A673 (cell line): ENCODE measurements around the gene CHTF18.

Experiments used
- EZH2 ChIP-seq: fragments of 200-600 bp; sonication (generic); IDR thresholded peaks from 2 replicates; pipeline ENCODE4 v1.6.1; 2017; ENCODE audit warnings: borderline replicate concordance, low read depth, mild to moderate bottlenecking, mixed read lengths, antibody characterized with exemption, low read length; ENCODE audit not compliant: poor library complexity, severe bottlenecking
- TF ChIP-seq, protein P1 (sequence below): fragments of 300-800, 200-600 bp; sonication (generic); conservative IDR thresholded peaks from 2 replicates; pipeline ENCODE4 v1.5.1; 2017; ENCODE audit warnings: low read depth, mild to moderate bottlenecking, antibody characterized with exemption, low read length, moderate library complexity, mixed read lengths

DNA sequence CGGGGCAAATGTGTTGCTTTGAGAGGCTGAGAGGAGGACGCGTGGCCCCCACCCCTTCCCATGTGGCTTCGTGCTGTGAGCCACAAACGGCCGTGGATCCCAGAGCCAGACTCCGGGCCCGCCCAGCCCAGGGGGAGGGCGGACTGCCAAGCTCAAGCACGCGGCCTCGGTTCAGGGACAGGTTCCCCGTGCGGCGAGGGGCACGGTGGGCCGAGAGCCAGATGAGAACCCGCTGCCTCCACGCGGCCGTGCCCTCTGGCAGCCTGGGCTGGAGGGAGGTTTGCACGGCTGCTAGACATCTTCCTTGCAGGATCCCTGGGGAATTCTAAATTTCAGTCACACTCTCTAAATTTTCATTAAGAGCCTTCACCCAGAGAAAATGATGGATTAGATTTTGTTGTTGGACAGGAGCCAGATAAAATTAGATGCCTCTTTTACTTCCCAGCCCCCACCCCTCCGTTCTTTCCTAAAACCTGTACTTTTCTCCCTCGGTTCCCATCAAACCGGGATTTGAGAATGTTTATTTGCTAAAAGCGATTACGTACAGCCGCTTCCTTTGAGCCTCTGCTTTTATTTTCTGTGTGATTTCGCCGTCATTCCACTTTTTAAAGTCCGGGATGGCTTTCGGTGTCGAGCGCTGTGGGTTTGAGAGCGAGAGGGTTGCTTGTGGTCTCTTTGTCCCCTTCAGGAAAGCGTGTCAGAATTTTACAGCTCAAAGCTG lies 37.1 kb downstream of the CHTF18 start:
- TF ChIP-seq, protein P1, sequence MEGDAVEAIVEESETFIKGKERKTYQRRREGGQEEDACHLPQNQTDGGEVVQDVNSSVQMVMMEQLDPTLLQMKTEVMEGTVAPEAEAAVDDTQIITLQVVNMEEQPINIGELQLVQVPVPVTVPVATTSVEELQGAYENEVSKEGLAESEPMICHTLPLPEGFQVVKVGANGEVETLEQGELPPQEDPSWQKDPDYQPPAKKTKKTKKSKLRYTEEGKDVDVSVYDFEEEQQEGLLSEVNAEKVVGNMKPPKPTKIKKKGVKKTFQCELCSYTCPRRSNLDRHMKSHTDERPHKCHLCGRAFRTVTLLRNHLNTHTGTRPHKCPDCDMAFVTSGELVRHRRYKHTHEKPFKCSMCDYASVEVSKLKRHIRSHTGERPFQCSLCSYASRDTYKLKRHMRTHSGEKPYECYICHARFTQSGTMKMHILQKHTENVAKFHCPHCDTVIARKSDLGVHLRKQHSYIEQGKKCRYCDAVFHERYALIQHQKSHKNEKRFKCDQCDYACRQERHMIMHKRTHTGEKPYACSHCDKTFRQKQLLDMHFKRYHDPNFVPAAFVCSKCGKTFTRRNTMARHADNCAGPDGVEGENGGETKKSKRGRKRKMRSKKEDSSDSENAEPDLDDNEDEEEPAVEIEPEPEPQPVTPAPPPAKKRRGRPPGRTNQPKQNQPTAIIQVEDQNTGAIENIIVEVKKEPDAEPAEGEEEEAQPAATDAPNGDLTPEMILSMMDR = no peak
- no peak for TF ChIP-seq EZH2
